ENCODE measurements around the gene LRRIQ4.

LRRIQ4 gene

DNA sequence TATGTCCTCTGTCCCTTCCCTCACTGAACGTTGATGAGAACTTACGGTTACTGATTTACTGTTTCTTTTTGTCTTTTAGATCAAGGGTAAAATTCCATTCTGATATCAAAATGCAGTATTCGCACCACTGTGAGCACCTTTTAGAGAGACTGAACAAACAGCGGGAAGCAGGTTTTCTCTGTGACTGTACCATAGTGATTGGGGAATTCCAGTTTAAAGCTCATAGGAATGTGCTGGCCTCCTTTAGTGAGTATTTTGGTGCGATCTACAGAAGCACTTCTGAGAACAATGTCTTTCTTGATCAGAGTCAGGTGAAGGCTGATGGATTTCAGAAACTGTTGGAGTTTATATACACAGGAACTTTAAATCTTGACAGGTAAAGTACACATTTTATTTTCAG, 38.5 kb upstream of the LRRIQ4 start:
- no peak for TF ChIP-seq RARB (CRISPR knock-in tag; IDR thresholded peaks at IDR 0.05)
- TF ChIP-seq ESRRG (CRISPR knock-in tag; IDR thresholded peaks at IDR 0.05) = no peak
- TF ChIP-seq ZC3H10 (CRISPR knock-in tag; IDR thresholded peaks at IDR 0.05) = no peak
- TF ChIP-seq, protein P1, sequence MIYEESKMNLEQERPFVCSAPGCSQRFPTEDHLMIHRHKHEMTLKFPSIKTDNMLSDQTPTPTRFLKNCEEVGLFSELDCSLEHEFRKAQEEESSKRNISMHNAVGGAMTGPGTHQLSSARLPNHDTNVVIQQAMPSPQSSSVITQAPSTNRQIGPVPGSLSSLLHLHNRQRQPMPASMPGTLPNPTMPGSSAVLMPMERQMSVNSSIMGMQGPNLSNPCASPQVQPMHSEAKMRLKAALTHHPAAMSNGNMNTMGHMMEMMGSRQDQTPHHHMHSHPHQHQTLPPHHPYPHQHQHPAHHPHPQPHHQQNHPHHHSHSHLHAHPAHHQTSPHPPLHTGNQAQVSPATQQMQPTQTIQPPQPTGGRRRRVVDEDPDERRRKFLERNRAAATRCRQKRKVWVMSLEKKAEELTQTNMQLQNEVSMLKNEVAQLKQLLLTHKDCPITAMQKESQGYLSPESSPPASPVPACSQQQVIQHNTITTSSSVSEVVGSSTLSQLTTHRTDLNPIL (CRISPR knock-in tag; IDR thresholded peaks at IDR 0.05; ENCODE audit: low read depth) = no peak
- no peak for TF ChIP-seq CSDC2 (CRISPR knock-in tag; IDR thresholded peaks at IDR 0.05)
- TF ChIP-seq, protein P2, sequence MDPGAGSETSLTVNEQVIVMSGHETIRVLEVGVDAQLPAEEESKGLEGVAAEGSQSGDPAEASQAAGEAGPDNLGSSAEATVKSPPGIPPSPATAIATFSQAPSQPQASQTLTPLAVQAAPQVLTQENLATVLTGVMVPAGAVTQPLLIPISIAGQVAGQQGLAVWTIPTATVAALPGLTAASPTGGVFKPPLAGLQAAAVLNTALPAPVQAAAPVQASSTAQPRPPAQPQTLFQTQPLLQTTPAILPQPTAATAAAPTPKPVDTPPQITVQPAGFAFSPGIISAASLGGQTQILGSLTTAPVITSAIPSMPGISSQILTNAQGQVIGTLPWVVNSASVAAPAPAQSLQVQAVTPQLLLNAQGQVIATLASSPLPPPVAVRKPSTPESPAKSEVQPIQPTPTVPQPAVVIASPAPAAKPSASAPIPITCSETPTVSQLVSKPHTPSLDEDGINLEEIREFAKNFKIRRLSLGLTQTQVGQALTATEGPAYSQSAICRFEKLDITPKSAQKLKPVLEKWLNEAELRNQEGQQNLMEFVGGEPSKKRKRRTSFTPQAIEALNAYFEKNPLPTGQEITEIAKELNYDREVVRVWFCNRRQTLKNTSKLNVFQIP (CRISPR knock-in tag; IDR thresholded peaks at IDR 0.05; ENCODE audit: borderline replicate concordance, low read depth) = no peak
- TF ChIP-seq PPARA (CRISPR knock-in tag; IDR thresholded peaks at IDR 0.05; ENCODE audit: borderline replicate concordance) = no peak
- TF ChIP-seq BACH2 (CRISPR knock-in tag; IDR thresholded peaks at IDR 0.05; ENCODE audit: borderline replicate concordance) = no peak
- TF ChIP-seq ZNF70 (CRISPR knock-in tag; IDR thresholded peaks at IDR 0.05) = no peak
- TF ChIP-seq ZNF8 (CRISPR knock-in tag; IDR thresholded peaks at IDR 0.05) = no peak
- TF ChIP-seq, protein P3, sequence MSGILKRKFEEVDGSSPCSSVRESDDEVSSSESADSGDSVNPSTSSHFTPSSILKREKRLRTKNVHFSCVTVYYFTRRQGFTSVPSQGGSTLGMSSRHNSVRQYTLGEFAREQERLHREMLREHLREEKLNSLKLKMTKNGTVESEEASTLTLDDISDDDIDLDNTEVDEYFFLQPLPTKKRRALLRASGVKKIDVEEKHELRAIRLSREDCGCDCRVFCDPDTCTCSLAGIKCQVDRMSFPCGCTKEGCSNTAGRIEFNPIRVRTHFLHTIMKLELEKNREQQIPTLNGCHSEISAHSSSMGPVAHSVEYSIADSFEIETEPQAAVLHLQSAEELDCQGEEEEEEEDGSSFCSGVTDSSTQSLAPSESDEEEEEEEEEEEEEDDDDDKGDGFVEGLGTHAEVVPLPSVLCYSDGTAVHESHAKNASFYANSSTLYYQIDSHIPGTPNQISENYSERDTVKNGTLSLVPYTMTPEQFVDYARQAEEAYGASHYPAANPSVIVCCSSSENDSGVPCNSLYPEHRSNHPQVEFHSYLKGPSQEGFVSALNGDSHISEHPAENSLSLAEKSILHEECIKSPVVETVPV (CRISPR knock-in tag; IDR thresholded peaks at IDR 0.05) = no peak
- no peak for TF ChIP-seq TOX (CRISPR knock-in tag; IDR thresholded peaks at IDR 0.05; ENCODE audit: borderline replicate concordance)
- no peak for TF ChIP-seq ZFP30 (CRISPR knock-in tag; IDR thresholded peaks at IDR 0.05)
- TF ChIP-seq ZFP3 (CRISPR knock-in tag; IDR thresholded peaks at IDR 0.05) = no peak
- TF ChIP-seq, protein P4, sequence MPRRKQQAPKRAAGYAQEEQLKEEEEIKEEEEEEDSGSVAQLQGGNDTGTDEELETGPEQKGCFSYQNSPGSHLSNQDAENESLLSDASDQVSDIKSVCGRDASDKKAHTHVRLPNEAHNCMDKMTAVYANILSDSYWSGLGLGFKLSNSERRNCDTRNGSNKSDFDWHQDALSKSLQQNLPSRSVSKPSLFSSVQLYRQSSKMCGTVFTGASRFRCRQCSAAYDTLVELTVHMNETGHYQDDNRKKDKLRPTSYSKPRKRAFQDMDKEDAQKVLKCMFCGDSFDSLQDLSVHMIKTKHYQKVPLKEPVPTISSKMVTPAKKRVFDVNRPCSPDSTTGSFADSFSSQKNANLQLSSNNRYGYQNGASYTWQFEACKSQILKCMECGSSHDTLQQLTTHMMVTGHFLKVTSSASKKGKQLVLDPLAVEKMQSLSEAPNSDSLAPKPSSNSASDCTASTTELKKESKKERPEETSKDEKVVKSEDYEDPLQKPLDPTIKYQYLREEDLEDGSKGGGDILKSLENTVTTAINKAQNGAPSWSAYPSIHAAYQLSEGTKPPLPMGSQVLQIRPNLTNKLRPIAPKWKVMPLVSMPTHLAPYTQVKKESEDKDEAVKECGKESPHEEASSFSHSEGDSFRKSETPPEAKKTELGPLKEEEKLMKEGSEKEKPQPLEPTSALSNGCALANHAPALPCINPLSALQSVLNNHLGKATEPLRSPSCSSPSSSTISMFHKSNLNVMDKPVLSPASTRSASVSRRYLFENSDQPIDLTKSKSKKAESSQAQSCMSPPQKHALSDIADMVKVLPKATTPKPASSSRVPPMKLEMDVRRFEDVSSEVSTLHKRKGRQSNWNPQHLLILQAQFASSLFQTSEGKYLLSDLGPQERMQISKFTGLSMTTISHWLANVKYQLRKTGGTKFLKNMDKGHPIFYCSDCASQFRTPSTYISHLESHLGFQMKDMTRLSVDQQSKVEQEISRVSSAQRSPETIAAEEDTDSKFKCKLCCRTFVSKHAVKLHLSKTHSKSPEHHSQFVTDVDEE (CRISPR knock-in tag; IDR thresholded peaks at IDR 0.05) = no peak
- no peak for TF ChIP-seq OSR1 (CRISPR knock-in tag; IDR thresholded peaks at IDR 0.05)
- TF ChIP-seq SNAI2 (CRISPR knock-in tag; IDR thresholded peaks at IDR 0.05) = no peak
- no peak for ATAC-seq

DNA sequence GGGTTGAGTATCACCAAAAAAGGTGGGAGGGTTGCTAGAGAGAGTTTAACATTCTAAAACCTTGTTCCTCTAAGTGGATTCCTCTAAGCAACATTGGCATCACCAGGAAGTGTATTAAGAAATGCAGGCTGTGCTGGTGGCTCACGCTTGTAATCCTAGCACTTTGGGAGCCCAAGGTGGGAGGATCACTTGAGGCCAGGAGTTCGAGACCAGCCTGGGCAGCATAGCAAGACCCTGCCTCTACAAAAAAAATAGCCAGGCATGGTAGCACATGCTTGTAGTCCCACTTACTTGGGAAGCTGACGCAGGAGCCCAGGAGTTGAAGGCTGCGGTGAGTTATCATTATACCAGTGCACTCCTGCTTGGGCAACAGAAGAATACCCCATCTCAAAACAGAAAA, 34.8 kb upstream of the LRRIQ4 start:
- TF ChIP-seq TOX (CRISPR knock-in tag; IDR thresholded peaks at IDR 0.05; ENCODE audit: borderline replicate concordance) = no peak
- TF ChIP-seq ARNTL (CRISPR knock-in tag; IDR thresholded peaks at IDR 0.05; ENCODE audit: borderline replicate concordance, low read depth) = no peak
- TF ChIP-seq, protein P3 (CRISPR knock-in tag; IDR thresholded peaks at IDR 0.05) = no peak
- TF ChIP-seq, protein P4 (CRISPR knock-in tag; IDR thresholded peaks at IDR 0.05) = no peak
- TF ChIP-seq CSDC2 (CRISPR knock-in tag; IDR thresholded peaks at IDR 0.05) = no peak
- no peak for ATAC-seq

DNA sequence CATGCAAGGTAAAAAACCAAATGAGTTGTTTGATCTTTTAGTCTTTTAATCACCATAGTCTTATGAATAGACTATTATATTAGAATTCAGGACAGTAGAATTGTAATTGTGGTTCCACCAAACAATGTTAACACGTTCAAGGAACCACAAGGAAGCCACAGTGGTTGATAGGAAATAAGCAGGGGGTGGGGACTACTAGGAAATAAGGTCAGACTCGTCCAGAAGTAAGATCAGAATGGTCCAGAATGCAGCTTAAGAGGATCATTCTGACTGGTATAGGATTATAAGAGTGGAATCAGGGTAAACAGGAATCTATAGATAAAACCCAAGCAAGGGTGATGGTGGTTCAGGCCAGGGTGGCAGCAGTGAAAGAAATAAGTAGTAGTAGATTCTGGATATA, 31.9 kb upstream of the LRRIQ4 start:
- no peak for ATAC-seq
- TF ChIP-seq GLIS3 (CRISPR knock-in tag; IDR thresholded peaks at IDR 0.05) = no peak
- no peak for TF ChIP-seq SNAI2 (CRISPR knock-in tag; IDR thresholded peaks at IDR 0.05)
- TF ChIP-seq BACH2 (CRISPR knock-in tag; IDR thresholded peaks at IDR 0.05; ENCODE audit: borderline replicate concordance) = no peak
- TF ChIP-seq OSR1 (CRISPR knock-in tag; IDR thresholded peaks at IDR 0.05) = no peak
- TF ChIP-seq, protein P2 (CRISPR knock-in tag; IDR thresholded peaks at IDR 0.05; ENCODE audit: borderline replicate concordance, low read depth) = no peak
- TF ChIP-seq, protein P1 (CRISPR knock-in tag; IDR thresholded peaks at IDR 0.05; ENCODE audit: low read depth) = no peak
- TF ChIP-seq ZFP3 (CRISPR knock-in tag; IDR thresholded peaks at IDR 0.05) = no peak
- no peak for TF ChIP-seq CSDC2 (CRISPR knock-in tag; IDR thresholded peaks at IDR 0.05)
- TF ChIP-seq ZNF8 (CRISPR knock-in tag; IDR thresholded peaks at IDR 0.05) = no peak
- TF ChIP-seq ZNF565 (CRISPR knock-in tag; conservative IDR thresholded peaks at IDR 0.05; ENCODE audit: low read depth) = no peak
- TF ChIP-seq, protein P3 (CRISPR knock-in tag; IDR thresholded peaks at IDR 0.05) = no peak
